KG1 (cell line): ENCODE results near the gene WDR41.
"Not testable (repeated sequence)": the region's sequence is repeated elsewhere in the genome, so short reads cannot be mapped to it uniquely, and the experiment has no call there.

Experiments used
- DNase-seq: peaks from one replicate; lab custom pipeline; 2025; lab: John Stamatoyannopoulos, UW

Gene WDR41

DNA sequence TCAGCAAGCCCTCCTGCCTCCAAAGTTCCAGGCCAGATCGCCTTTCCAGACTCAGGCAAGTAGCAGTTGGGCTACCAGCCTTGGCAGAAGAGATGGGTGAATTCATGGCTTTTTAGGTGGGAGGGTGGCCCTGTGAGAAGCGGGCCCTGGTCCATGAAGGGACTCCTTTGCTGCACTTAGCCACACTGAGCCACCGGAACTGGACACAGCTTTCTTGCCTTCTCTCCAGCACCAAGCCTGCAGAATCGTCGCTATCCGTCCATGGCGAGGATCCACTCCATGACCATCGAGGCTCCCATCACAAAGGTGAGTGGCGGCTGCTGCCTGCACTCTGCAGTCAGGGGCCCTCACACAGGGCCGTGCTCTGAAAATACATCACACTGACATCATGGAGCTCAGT lies 85.0 kb downstream of the WDR41 start:
- no peak for DNase-seq

DNA sequence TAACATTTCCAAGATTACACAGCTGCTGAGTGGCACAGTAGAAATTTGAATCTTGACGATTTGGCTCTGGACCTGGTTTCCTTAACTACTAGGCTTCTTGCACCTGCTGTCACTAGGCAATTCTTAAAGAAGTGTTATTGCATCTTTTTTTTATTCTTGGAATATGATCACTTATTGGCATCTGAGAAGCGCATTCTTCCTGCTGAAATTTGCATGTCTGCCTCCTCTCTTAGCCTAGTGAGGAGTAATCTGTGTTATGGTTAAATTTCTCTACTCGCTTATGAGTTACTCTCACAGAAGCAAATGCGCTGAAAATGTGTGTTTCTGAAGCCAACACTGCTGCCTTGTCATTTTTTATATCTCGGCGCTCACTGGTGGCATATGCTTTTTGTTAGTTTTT lies 89.3 kb downstream of the WDR41 start:
- DNase-seq = no peak

DNA sequence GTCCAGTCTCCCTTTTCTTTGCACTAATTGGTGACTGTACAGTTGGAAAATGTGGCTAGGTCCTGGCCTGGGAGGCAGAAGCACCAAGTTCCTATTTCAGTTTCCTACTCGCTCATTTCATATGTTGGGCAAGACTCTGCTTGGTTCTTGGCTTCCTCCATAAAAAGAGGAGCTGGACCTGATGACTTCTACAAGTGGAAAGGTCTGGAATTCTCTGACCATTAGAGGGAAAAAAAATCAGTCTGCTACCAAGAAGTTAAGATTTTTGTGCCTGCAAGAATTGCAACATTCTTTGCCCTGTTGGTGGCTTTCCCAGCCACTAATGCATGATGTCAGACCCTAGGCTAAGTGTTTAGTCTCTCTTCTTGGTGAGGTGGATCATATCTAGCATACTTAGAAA lies 91.5 kb downstream of the WDR41 start:
- DNase-seq = no peak

DNA sequence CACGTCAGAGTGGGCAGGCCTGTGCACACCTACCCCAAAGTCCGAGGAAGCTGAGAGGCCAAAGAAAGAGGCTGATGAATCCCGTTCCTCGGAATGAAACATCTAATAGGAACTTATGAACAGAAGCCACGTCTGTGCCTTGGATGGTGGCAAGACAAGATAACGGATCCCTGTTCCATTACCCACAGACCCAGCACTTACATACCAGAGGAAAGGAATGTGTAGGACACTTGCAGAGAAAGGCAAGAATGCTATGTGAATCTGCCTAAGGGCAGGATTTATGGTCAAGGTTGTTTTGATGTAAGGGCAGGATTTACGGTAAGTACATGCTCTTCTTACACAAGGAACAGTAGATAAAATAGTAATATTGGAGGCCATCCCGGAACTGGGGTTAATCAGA lies 93.2 kb downstream of the WDR41 start:
- DNase-seq = no peak

DNA sequence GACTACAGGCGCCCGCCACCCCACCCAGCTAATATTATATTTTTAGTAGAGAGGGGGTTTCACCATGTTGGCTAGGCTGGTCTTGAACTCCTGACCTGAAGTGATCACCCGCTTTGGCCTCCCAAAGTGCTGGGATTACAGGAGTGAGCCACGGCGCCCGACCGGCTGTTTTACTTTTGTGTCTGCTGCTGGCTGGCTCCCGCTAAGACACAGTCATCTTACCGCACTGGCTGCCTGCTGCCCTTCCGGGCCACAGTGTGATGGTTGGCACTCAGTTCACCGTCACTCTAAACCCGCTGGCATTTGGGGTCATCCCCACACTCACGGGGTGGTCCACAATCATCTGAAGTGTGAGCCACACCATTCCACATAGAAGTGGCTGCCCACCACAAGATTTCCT lies 93.7 kb downstream of the WDR41 start:
- DNase-seq = no peak

- no peak for DNase-seq
Measured at GRCh38 chr5:77397686-77398292, 94.3 kb downstream of the WDR41 start.

DNA sequence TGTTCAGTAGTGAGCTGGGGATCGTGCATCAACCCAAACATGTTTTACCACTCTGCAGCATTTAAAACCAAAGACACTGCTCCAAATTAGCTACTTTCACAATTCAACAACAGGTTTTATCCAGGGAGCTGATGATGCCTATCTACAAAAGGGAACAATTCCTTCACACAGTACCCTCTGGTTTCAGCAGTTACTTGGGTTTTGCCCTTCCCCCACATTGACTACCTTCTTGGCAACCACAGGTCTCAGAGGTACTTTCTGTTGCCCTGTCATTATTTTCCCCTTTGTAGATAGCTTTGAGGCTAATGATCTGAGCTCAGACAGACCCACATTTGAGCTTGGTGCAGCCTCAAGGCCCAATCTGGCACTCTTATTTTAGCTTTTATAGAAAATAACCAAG lies 96.1 kb downstream of the WDR41 start:
- no peak for DNase-seq

DNA sequence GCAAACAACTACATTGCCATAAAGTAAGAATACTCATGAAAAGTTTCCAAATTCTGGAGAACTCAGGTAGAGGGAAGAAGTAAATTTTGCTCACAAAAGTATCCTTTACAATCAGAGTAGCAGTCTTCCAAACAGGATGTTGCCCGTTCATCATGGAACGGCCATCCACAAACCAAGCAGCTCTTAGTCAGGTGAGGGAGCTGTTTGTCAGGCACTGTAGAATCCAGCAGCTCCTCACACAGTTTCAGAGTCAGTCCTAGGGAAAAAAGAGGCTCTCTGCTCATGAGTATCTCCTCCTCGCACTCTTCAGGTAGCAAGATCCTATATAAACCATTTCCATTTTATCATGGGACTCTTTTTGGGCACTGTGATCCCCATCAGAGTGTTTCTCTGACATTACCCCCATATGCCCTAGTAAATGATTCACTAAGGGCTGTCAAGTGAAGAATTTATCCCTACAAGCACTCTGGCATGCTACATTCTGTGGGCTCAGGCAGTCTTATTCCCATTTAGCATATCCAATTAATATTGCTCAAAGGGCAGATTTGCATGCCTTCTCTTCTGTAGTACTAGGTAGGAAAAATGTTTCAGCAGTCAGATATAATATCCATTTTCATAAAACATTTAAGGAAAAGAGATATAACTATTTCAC lies 97.9 kb downstream of the WDR41 start:
- no peak for DNase-seq

- DNase-seq = no peak
Measured at GRCh38 chr5:77391240-77391765, 100.8 kb downstream of the WDR41 start.

DNA sequence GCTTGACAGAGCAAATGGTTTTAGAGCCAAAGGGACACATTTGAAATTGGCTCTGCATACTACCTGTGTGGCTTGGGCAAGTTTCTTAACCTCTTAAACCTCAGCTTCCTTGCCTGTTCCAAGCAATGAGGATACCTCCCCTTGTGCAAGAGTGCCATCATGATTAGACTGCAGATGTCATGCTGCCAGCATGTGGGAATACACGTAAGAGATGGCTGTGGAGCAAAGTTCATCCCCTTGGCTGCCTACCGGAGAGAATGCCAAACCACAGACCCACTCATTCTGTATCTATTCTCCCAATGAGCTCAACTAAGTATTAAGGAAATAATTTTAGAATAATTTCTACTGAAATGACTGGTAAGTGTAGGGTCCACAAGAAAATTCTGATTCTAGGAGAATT lies 101.3 kb downstream of the WDR41 start:
- DNase-seq = no peak

GRCh38 chr5:77390221-77390620 lies 101.9 kb downstream of the WDR41 start:
- no peak for DNase-seq

GRCh38 chr5:77389746-77390145 lies 102.4 kb downstream of the WDR41 start:
- DNase-seq = no peak

GRCh38 chr5:77386340-77386739 lies 105.8 kb downstream of the WDR41 start:
- DNase-seq = not testable (repeated sequence)

- DNase-seq = not testable (repeated sequence)
Measured at GRCh38 chr5:77383336-77383735, 108.8 kb downstream of the WDR41 start.
